ENCODE data around the gene UGT1A5.

DNA sequence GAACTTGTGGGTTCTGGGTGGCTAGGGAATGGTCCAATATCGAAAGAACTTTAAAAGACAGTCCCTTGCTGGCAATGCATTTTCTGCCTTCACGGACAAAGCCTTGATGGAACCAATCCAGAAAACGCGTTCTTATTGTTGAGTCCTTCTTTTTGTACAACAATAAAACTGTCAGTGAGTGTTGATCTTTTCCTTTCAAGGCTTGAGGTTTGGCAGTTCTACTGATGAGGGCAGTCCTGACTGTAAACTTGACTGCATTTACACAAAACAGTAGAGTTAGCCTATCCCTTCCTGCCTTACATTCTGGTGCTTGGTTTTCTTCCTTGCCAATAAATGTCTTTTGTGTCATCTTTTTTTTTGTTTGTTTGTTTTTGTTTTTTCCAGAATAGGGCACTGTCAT is 33.5 kb upstream of the UGT1A5 start:
- TF ChIP-seq RAD21 (IDR thresholded peaks at IDR 0.05; ENCODE audit: low read depth): no peak
- no peak for TF ChIP-seq EP300 (IDR thresholded peaks at IDR 0.05; ENCODE audit: borderline replicate concordance)
- no peak for TF ChIP-seq TCF12 (IDR thresholded peaks at IDR 0.05; ENCODE audit: low read depth)
- TF ChIP-seq, protein P1, sequence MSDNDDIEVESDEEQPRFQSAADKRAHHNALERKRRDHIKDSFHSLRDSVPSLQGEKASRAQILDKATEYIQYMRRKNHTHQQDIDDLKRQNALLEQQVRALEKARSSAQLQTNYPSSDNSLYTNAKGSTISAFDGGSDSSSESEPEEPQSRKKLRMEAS (IDR thresholded peaks at IDR 0.05): no peak
- TF ChIP-seq, protein P2, sequence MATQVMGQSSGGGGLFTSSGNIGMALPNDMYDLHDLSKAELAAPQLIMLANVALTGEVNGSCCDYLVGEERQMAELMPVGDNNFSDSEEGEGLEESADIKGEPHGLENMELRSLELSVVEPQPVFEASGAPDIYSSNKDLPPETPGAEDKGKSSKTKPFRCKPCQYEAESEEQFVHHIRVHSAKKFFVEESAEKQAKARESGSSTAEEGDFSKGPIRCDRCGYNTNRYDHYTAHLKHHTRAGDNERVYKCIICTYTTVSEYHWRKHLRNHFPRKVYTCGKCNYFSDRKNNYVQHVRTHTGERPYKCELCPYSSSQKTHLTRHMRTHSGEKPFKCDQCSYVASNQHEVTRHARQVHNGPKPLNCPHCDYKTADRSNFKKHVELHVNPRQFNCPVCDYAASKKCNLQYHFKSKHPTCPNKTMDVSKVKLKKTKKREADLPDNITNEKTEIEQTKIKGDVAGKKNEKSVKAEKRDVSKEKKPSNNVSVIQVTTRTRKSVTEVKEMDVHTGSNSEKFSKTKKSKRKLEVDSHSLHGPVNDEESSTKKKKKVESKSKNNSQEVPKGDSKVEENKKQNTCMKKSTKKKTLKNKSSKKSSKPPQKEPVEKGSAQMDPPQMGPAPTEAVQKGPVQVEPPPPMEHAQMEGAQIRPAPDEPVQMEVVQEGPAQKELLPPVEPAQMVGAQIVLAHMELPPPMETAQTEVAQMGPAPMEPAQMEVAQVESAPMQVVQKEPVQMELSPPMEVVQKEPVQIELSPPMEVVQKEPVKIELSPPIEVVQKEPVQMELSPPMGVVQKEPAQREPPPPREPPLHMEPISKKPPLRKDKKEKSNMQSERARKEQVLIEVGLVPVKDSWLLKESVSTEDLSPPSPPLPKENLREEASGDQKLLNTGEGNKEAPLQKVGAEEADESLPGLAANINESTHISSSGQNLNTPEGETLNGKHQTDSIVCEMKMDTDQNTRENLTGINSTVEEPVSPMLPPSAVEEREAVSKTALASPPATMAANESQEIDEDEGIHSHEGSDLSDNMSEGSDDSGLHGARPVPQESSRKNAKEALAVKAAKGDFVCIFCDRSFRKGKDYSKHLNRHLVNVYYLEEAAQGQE (IDR thresholded peaks at IDR 0.05; ENCODE audit: low read depth): no peak
- no peak for TF ChIP-seq FOXM1 (IDR thresholded peaks at IDR 0.05; ENCODE audit: borderline replicate concordance, low read depth)
- TF ChIP-seq TAF1 (IDR thresholded peaks at IDR 0.05; ENCODE audit: low read depth): no peak
- TF ChIP-seq NFIC (IDR thresholded peaks at IDR 0.05): no peak
- no peak for TF ChIP-seq YY1 (IDR thresholded peaks at IDR 0.05; ENCODE audit: low read depth)

Measured in Ishikawa (cell line).